ENCODE data around the gene TXNDC9.
"Not testable (repeated sequence)": the region's sequence is repeated elsewhere in the genome, so short reads cannot be mapped to it uniquely, and the experiment has no call there.

The TXNDC9 gene

GRCh38 chr2:99374747-99375146 is 38.6 kb upstream of the TXNDC9 start:
- H3K4me3 ChIP-seq (ENCODE audit: low read depth, low read length), result no peak overlapping the region
- TF ChIP-seq CTCF (IDR thresholded peaks at IDR 0.05; ENCODE audit: low read depth, low read length, missing control alignments), result no peak
- H3K27me3 ChIP-seq (replicated peaks), result no peaks in the 10 kb centered on the region
- no peak for DNase-seq
- no peak overlapping the region for H3K27ac ChIP-seq
- peaks cover 34% of the 10 kb centered on the region for H3K36me3 ChIP-seq (replicated peaks)
- in situ Hi-C loops (cut with HindIII; ENCODE audit: low pct_ligation_motif_present, low sequenced_read_pairs), result no loop called here

GRCh38 chr2:99373144-99373543 is 37.0 kb upstream of the TXNDC9 start:
- Histone ChIP-seq H3K27me3 (replicated peaks) (no peaks in the 10 kb centered on the region), H3K27ac (no peak overlapping the region), H3K36me3 (replicated peaks) (peaks cover 44% of the 10 kb centered on the region), H3K4me3 (ENCODE audit: low read depth, low read length) (no peak overlapping the region)
- in situ Hi-C loops (cut with HindIII; ENCODE audit: low pct_ligation_motif_present, low sequenced_read_pairs), result no loop called here
- no peak for TF ChIP-seq CTCF (IDR thresholded peaks at IDR 0.05; ENCODE audit: low read depth, low read length, missing control alignments)
- DNase-seq, result no peak

- in situ Hi-C loops (cut with HindIII; ENCODE audit: low pct_ligation_motif_present, low sequenced_read_pairs); H3K4me3 ChIP-seq (ENCODE audit: low read depth, low read length); H3K27ac ChIP-seq; DNase-seq; H3K27me3 ChIP-seq (replicated peaks): not testable (repeated sequence)
- peaks cover 35% of the 10 kb centered on the region for H3K36me3 ChIP-seq (replicated peaks)
These were observed 32.7 kb upstream of the TXNDC9 start for GRCh38 chr2:99368854-99369253.

GRCh38 chr2:99365661-99366060 is 29.5 kb upstream of the TXNDC9 start:
- in situ Hi-C loops (cut with HindIII; ENCODE audit: low pct_ligation_motif_present, low sequenced_read_pairs), result no loop called here
- no peak for DNase-seq
- Histone ChIP-seq H3K27me3 (replicated peaks) (no peaks in the 10 kb centered on the region), H3K4me3 (ENCODE audit: low read depth, low read length) (no peak overlapping the region), H3K36me3 (replicated peaks) (peaks cover 35% of the 10 kb centered on the region), H3K27ac (no peak overlapping the region)
- TF ChIP-seq CTCF (IDR thresholded peaks at IDR 0.05; ENCODE audit: low read depth, low read length, missing control alignments), result no peak

- H3K27ac ChIP-seq, result no peak overlapping the region
- no peak for TF ChIP-seq CTCF (IDR thresholded peaks at IDR 0.05; ENCODE audit: low read depth, low read length, missing control alignments)
- H3K36me3 ChIP-seq (replicated peaks), result peaks cover 6% of the 10 kb centered on the region
- DNase-seq, result no peak
- in situ Hi-C loops (cut with HindIII; ENCODE audit: low pct_ligation_motif_present, low sequenced_read_pairs), result no loop called here
- H3K4me3 ChIP-seq (ENCODE audit: low read depth, low read length), result no peak overlapping the region
- no peaks in the 10 kb centered on the region for H3K27me3 ChIP-seq (replicated peaks)
These were observed 20.7 kb upstream of the TXNDC9 start for GRCh38 chr2:99356853-99357252.

GRCh38 chr2:99354825-99355224 is 18.7 kb upstream of the TXNDC9 start:
- H3K4me3 ChIP-seq (ENCODE audit: low read depth, low read length); in situ Hi-C loops (cut with HindIII; ENCODE audit: low pct_ligation_motif_present, low sequenced_read_pairs); H3K36me3 ChIP-seq (replicated peaks); H3K27me3 ChIP-seq (replicated peaks); H3K27ac ChIP-seq; DNase-seq: not testable (repeated sequence)

GRCh38 chr2:99354070-99354469 is 17.9 kb upstream of the TXNDC9 start:
- in situ Hi-C loops (cut with HindIII; ENCODE audit: low pct_ligation_motif_present, low sequenced_read_pairs), result no loop called here

More at GRCh38 chr2:99354070-99354469, 17.9 kb upstream of the TXNDC9 start:
- Histone ChIP-seq H3K27ac (no peak overlapping the region), H3K4me3 (ENCODE audit: low read depth, low read length) (no peak overlapping the region), H3K27me3 (replicated peaks) (no peaks in the 10 kb centered on the region), H3K36me3 (replicated peaks) (no peaks in the 10 kb centered on the region)
- DNase-seq, result no peak
- no peak for TF ChIP-seq CTCF (IDR thresholded peaks at IDR 0.05; ENCODE audit: low read depth, low read length, missing control alignments)

Data from brain microvascular endothelial cell (primary cell).